Measurements from ENCODE around the gene GTF2B.
A peak's percentile ranks its signal among the peaks of the same experiment; 100 is the strongest.
"Not testable (repeated sequence)": the region's sequence is repeated elsewhere in the genome, so short reads cannot be mapped to it uniquely, and the experiment has no call there.

Gene GTF2B

DNA sequence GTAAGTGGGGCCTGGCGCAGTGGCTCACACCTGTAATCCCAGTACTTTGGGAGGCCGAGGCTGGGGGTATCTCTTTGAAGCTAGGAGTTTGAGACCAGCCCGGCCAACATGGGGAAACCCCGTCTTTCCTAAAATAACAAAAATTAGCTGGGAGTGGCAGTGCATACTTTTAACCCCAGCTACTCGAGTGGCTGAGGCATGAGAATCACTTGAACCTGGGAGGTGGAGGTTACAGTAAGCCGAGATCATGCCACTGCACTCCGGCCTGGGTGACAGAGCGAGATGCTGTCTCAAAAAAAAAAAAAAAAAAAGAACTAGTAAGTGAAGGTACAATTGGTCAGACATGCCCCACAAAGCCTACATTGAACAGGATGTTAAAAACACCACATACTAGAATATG is 10.7 kb downstream of the GTF2B start:
- DNase-seq = not testable (repeated sequence)

- DNase-seq = no peak
Observed at GRCh38 chr1:88878731-88879130, 12.6 kb downstream of the GTF2B start.

DNA sequence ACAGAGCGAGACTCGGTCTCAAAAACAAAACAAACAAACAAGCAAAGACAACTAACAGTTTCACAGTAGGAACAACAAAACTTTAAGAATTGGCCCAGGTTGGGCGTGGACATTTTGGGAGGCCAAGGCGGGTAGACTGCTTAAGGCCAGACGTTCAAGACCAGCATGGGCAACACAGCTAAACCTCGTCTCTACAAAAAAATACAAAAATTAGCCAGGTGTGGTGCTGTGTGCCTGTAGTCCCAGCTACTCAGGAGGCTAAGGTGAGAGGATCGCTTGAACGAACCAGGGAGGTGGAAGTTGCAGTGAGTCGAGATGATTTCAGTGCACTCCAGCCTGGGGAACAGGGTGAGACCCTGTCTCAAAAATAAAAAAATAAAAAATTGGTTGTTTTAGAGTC is 13.5 kb downstream of the GTF2B start:
- DNase-seq = no peak

GRCh38 chr1:88877382-88877825 is 14.0 kb downstream of the GTF2B start:
- peak; percentile 33 for DNase-seq

DNA sequence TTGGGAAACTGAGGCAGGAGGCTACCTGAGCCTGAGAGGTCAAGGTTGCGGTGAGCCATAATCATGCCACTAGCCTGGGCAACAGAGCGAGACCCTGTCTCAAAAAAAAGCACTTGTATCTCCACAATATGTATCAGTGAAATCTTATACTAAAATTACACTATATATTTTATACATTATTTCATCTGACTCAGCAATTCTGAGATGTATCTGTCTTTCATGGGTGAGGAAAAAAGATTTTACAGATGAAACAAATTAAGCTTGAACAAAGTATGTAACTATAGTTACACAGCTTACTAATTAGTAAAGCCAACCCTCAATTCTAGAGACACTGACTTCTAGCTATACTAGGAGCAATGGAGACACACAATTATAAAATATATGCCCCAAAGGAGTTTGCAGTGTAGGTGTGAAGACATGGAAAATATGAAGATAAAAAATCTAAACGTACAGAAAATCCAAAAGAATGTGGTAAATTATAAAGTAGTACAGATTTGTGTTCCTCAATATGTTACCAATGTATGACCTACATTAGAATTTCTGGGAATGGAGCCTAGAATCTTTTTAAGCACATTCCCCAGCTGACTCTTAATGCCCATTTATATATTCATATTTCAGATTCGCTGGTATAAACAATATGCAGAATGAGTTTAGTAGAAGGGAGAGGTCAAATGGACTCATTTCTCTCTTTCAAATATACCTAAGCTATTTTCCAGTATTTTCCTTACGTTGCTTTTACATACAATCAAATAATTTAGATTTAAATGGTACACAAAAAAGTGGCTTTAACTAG is 14.6 kb downstream of the GTF2B start:
- DNase-seq = no peak

- DNase-seq = no peak
Observed at GRCh38 chr1:88875595-88875994, 15.8 kb downstream of the GTF2B start.

DNA sequence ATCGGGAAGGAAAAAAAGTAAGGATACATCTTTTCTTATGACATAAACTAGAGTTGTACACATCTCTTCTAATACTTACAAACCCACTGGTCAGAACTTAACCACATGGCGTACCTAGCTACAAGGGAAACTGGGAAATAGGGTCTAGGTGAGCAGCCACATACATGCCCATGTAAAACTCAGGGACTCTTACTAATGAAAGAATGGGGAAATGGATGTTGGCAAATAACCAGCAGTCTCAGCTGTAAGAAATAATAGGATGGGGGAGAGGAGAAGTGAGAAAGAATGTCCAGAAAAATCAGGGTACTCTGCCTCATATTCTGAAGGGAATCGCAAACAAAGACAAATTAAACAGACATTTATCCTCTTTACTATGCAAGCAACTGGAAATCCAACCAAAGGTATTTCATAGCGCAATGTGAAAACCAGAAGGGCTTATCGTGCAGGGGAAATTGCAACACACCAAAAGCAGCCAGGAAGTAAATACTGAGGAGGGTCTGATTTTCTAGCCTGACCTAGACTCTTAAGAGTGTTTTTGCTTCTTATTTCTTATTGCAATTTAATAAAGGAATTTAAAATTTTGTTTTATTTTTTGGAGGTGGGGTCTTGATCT is 17.5 kb downstream of the GTF2B start:
- DNase-seq = no peak

GRCh38 chr1:88869644-88870043 is 21.7 kb downstream of the GTF2B start:
- not testable (repeated sequence) for DNase-seq

- DNase-seq = no peak
Observed at GRCh38 chr1:88867743-88868521, 23.4 kb downstream of the GTF2B start.

- DNase-seq = no peak
Observed at GRCh38 chr1:88851303-88852063, 39.9 kb downstream of the GTF2B start.

- DNase-seq = no peak
Observed at GRCh38 chr1:88847643-88848042, 43.7 kb downstream of the GTF2B start.

GRCh38 chr1:88825721-88826120 is 65.6 kb downstream of the GTF2B start:
- no peak for DNase-seq

GRCh38 chr1:88819642-88820041 is 71.7 kb downstream of the GTF2B start:
- not testable (repeated sequence) for DNase-seq

- no peak for DNase-seq
Observed at GRCh38 chr1:88813471-88813870, 77.9 kb downstream of the GTF2B start.

DNA sequence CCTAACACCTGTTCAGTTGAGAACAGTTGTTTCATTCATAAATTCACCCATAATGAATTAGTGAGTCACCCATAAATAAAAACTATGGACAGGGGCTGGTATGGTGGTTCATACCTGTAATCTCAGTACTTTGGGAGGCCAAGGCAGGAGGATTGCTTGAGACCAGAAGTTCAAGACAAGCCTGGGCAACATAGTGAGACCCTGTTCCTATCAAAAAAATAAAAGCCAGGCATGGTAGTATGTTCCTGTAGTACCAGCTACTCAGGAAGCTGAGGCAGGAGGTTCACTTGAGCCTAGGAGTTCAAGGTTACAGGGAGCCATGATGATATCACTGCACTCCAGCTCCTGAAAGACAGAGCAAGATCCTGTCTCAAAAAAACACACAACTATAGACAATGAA is 79.0 kb downstream of the GTF2B start:
- DNase-seq = no peak

DNA sequence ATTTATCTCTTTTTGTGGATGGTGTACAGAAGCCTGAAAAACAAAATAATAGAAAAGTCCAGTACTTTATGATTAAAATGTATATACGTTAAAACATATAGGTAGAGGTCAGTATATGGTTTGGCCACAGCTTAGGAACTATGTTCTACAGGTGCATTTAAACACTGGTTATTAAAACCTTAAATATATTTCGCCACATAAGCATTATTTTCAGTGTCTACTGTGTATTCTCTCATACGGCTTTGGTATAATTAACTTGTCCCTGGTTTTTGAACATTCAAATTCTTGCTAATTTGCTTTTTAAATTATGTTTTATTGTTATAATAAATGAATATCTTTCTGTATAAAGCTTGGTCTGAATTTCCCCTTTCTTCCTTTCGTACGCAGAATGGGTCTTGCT is 87.9 kb downstream of the GTF2B start:
- DNase-seq = no peak

DNA sequence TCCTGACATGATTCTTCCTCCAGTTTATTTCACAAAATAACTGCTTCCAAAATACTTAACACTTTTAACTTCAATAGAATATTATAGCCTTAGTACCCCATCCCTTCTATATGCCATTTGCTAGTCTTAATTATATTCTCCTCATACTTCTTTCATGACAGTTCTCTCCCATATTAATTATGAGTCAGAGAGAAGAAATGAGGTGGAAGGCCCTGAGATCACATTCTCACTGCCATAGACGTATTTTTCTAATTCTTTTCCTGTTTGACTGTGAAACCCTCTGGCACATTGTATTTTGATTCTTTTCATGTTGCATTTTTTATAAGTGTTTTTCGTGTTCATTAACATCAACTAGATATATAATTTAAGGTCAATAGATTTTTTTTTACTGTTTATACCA is 88.4 kb downstream of the GTF2B start:
- no peak for DNase-seq

All from CD4-positive, alpha-beta T cell treated with Interleukin-21 for 1 hour (primary cell).